Large intestine (tissue), 3 donors: ENCODE data around the gene FNDC8. TPM values are rescaled to one million over a fixed set of nuclear protein-coding genes. Genes with fewer than 3 reads are reported as not detected.
"Not testable (repeated sequence)": the region's sequence is repeated elsewhere in the genome, so short reads cannot be mapped to it uniquely, and the experiment has no call there.

Source experiments
- DNase-seq, 2 donors: peaks; one replicate each; pipeline versions ENCODE4 v3.0.0 to v3.0.0-alpha.2; 2013
- H3K27ac ChIP-seq: one replicate; pipeline ENCODE4 v1.5.1; 2013; ENCODE audit warnings: low read length
- H3K27me3 ChIP-seq: 2 replicates; pipeline ENCODE4 v1.6.1; 2013; ENCODE audit warnings: low read length; ENCODE audit not compliant: control insufficient read depth, insufficient read depth
- H3K36me3 ChIP-seq: 2 replicates; pipeline ENCODE4 v1.6.1; 2013; ENCODE audit warnings: low read length; ENCODE audit not compliant: control insufficient read depth, insufficient read depth
- H3K4me1 ChIP-seq: one replicate; pipeline ENCODE4 v1.6.1; 2013; ENCODE audit warnings: low read length; ENCODE audit not compliant: control insufficient read depth, insufficient read depth
- H3K4me3 ChIP-seq: one replicate; pipeline ENCODE4 v1.5.1; 2013; ENCODE audit warnings: low read length
- H3K9me3 ChIP-seq: one replicate; pipeline ENCODE4 v1.6.1; 2013; ENCODE audit warnings: mild to moderate bottlenecking, low read depth, low read length, moderate library complexity; ENCODE audit not compliant: control insufficient read depth
- WGBS: methylation state at CpG from one replicate; pipeline ENCODE4 v1.1.5; 2013; ENCODE audit warnings: low lambda C conversion rate; ENCODE audit not compliant: insufficient coverage; 5-methylcytosine and 5-hydroxymethylcytosine counted together
- polyA plus RNA-seq: library from polyadenylated mRNA; unstranded; fragments of 120-200 nt; gene quantifications from one replicate; pipeline ENCODE4 v1.2.1, GENCODE V29; 2013

Gene FNDC8
- polyA plus RNA-seq, 1 donor: 0.07 TPM

DNA sequence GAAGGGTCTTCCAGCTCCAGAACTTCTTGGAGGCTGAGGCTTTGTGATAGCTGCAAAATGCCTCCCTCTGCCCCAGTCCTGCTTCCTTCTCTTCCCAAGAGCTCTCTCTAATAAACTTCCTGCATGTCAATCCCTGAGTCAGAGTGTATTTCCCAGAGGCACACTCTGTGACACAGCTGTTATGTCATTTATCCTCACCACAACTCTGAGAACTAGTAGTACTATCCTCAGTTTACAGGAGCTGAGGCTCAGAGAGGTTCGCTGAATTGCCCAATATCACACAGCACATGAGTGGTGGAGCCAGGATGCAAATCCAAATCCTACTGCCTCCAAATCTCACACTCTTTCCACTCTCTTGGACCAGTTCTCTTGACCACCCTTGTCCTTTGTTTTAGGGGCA lies 46.3 kb downstream of the FNDC8 start:
- H3K9me3 ChIP-seq: no peaks in the 10 kb centered on the region
- H3K27ac ChIP-seq: no peak overlapping the region
- no CpG with 5 or more reads among the region's 1 CpG for WGBS
- no peaks in the 10 kb centered on the region for H3K36me3 ChIP-seq
- no peak for DNase-seq
- peaks cover 2% of the 10 kb centered on the region for H3K27me3 ChIP-seq
- H3K4me3 ChIP-seq: no peak overlapping the region
- no peaks in the 10 kb centered on the region for H3K4me1 ChIP-seq

DNA sequence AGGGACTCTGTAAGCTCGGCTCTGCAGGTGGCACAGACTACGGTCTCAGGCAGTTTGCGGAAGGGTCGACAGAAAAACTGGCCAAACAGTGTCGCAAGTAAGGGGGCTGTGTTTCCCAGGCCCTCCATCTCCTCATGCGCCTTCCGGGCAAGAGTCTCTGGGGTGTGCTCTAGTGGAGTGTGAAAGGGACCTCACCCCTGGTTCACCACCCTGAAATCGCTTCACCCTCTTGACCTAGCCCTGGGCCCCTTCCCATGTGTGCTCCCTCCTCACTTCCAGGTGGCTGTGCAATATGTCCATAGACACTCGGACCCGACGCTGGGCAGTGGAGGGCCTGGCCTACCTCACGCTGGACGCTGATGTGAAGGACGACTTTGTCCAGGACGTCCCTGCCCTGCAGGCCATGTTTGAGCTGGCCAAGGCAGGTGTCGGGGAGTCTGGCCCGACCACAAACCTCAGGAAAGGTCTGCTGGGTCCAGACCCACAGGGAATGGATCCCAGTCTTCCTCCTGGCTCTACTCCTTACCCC lies 48.5 kb downstream of the FNDC8 start:
- WGBS: no CpG with 5 or more reads among the region's 17 CpGs

DNA sequence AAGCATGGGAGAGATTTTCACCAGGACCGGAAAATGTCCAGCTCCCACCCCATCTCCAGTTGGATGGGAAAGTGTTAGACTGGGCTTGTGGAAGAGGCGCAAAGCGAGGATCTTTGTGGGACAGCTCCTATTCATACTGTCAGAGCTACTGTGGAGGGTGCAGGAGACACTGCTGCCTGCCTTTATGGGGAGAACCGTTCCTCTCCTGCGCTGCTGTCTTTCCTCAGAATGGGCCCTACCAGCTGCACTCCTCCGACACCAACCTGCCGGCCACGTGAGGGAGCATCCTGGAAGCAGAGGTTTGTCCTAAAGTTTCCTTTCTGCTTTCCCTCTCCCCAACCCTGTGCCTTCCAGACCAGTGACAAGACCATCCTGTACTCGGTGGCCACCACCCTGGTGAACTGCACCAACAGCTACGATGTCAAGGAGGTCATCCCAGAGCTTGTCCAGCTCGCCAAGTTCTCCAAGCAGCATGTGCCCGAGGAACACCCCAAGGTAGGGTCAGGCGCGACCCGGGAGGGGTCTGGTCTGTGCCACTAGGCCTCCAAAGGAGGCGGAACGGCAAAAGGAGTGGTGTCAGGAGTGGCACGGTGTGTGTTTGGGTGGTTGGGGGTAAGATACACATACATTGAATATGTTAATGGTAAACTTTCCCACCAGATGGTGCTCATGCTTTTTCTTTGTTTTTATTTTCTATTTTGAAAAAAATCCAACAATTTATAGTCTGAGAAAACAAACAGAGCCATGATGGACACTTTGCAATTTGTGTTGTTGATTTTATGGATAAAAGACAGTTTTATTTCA lies 49.8 kb downstream of the FNDC8 start:
- no peak overlapping the region for H3K27ac ChIP-seq
- no peaks in the 10 kb centered on the region for H3K4me1 ChIP-seq
- no peak for DNase-seq
- H3K4me3 ChIP-seq: no peak overlapping the region
- no peaks in the 10 kb centered on the region for H3K27me3 ChIP-seq
- no peaks in the 10 kb centered on the region for H3K9me3 ChIP-seq
- no peaks in the 10 kb centered on the region for H3K36me3 ChIP-seq
- no CpG with 5 or more reads among the region's 18 CpGs for WGBS

More for the DNA sequence above, 48.5 kb downstream of the FNDC8 start:
- Histone ChIP-seq H3K27me3 (no peaks in the 10 kb centered on the region), H3K4me1 (no peaks in the 10 kb centered on the region), H3K36me3 (no peaks in the 10 kb centered on the region), H3K27ac (no peak overlapping the region), H3K9me3 (no peaks in the 10 kb centered on the region), H3K4me3 (no peak overlapping the region)
- no peak for DNase-seq

DNA sequence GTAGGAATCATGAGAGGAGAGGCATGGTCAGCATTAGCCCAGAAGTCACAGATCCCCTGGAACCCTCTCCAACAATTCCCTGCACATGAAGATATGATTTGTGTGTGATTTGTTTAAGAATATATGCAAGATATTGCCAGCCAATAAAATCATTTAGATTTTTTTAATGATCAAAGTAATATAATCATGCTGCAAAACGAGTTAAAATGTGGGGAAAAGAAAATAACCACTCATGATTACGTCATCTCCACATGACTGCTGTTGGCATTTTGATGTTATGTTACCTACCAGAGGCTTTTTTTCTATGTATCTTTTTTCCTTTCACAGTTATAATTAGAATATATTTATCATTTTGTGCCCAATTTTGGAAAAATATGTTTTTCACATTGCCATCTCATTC lies 50.4 kb downstream of the FNDC8 start:
- H3K4me1 ChIP-seq: no peaks in the 10 kb centered on the region
- WGBS: 86% methylated on average over 2 of the region's 2 CpGs
- DNase-seq: no peak

DNA sequence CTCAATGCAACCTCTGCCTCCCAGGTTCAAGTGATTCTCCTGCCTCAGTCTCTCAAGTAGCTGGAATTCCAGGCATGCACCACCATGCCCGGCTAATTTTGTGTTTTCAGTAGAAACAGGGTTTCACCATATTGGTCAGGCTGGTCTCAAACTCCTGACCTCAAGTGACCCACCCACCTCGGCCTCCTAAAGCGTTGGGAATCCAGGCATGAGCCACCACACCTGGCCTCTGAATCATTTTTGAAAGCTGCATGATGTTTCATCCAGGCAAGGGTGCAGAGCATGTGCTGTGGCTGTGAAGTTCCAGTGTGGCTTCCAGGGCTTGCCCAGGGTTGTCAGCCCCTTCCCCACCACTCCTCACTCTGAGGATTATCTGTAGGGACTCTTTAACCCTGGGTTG lies 50.9 kb downstream of the FNDC8 start:
- WGBS: no CpG with 5 or more reads among the region's 3 CpGs
- H3K4me3 ChIP-seq, DNase-seq, H3K4me1 ChIP-seq, H3K36me3 ChIP-seq, H3K27ac ChIP-seq, H3K9me3 ChIP-seq, H3K27me3 ChIP-seq: not testable (repeated sequence)

More for the DNA sequence above, 50.4 kb downstream of the FNDC8 start:
- no peak overlapping the region for H3K4me3 ChIP-seq
- no peaks in the 10 kb centered on the region for H3K27me3 ChIP-seq
- no peaks in the 10 kb centered on the region for H3K9me3 ChIP-seq
- no peaks in the 10 kb centered on the region for H3K36me3 ChIP-seq
- H3K27ac ChIP-seq: no peak overlapping the region

DNA sequence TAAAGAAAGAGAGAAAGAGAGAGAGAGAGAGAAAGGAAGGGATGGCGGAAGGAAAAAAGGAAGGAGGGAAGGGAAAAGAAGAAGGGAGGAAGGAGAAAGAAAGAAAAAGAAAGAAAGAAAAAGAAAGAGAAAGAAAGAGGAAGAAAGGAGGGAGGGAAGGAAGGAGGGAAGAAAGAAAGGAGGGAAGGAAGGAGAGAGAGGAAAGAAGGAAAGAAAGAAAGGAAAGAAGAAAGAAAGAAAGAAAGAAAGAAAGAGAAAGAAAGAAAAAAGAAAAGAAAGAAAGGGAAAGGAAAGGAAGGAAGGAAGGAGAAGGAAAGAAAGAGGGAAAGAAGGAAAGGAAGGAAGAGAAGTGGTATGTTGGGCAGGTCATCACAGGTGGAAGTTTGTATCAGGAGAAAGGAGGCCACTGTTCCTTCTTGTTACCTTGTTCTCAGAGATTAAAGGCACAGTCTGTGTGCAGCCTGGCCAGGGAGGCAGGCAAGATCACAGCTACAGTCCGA lies 53.5 kb downstream of the FNDC8 start:
- H3K4me1 ChIP-seq: no peaks in the 10 kb centered on the region
- H3K36me3 ChIP-seq: no peaks in the 10 kb centered on the region
- DNase-seq: no peak
- 100% methylated on average over 1 of the region's 2 CpGs for WGBS
- no peaks in the 10 kb centered on the region for H3K9me3 ChIP-seq
- H3K27me3 ChIP-seq: no peaks in the 10 kb centered on the region
- no peak overlapping the region for H3K27ac ChIP-seq
- no peak overlapping the region for H3K4me3 ChIP-seq

DNA sequence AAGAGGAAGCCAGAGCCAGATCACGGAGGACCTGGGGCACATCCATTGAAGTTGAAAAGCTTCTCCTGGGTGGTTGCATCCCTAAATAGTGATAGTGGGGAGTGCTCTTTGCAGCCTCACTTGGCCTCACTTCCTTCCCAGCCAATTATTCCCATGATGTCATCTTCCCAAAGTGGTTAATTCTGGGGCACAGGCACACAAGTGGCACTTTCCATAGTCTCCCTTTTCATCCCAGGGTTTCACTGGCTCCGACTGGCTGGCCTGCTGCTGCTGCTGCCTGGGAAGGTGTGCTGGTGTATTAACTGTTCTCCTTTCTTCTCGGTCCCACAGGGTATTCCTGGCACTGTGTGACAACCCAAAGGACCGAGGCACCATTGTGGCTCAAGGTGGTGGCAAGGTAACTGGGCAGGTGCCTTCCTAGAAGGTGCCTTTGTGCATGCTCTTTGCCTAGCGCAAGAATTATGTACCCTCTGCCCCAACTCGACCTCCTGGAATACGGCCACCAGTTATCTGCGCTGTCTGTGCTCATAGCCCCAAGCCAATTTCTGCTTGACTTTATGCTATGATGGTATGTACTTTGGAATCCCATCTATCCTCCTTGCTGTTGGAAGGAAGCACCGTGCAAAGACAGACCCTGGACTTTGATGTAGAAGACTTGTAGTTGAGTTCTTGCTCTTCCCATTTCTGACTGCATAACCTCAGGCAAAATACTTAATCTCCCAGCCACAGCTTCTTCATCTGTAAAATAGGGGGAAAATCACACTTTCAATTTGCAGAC lies 54.4 kb downstream of the FNDC8 start:
- H3K27ac ChIP-seq: no peak overlapping the region
- no peaks in the 10 kb centered on the region for H3K36me3 ChIP-seq
- H3K4me1 ChIP-seq: no peaks in the 10 kb centered on the region
- WGBS: no CpG with 5 or more reads among the region's 9 CpGs
- no peaks in the 10 kb centered on the region for H3K27me3 ChIP-seq
- H3K4me3 ChIP-seq: no peak overlapping the region
- no peak for DNase-seq
- no peaks in the 10 kb centered on the region for H3K9me3 ChIP-seq

DNA sequence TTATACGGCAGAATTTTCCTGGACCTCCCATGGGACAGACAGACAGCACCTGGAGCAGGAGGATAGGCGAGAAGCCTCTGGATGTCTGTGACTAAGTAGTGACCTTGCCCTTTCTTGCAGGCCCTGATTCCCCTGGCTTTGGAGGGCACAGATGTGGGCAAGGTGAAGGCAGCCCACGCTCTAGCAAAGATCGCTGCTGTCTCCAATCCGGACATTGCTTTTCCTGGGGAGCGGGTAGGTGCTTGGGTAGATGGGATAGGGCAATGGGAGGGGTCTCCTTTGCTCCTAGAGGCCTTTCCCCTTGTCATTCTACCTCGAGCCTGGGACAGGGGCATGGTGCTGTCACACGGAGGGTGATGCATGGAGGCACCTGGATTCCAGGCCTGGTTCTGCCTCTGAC lies 55.5 kb downstream of the FNDC8 start:
- Histone ChIP-seq H3K9me3 (no peaks in the 10 kb centered on the region), H3K4me3 (no peak overlapping the region), H3K36me3 (no peaks in the 10 kb centered on the region), H3K27ac (no peak overlapping the region), H3K27me3 (no peaks in the 10 kb centered on the region), H3K4me1 (no peaks in the 10 kb centered on the region)
- DNase-seq: no peak
- no CpG with 5 or more reads among the region's 8 CpGs for WGBS

DNA sequence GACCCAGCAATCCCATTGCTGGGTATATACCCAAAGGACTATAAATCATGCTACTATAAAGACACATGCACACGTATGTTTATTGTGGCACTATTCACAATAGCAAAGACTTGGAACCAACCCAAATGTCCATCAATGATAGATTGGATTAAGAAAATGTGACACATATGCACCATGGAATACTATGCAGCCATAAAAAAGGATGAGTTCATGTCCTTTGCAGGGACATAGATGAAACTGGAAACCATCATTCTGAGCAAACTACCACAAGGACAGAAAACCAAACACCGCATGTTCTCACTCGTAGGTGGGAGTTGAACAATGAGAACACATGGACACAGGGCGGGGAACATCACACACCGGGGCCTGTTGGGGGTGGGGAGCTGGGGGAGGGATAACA lies 58.0 kb downstream of the FNDC8 start:
- H3K4me3 ChIP-seq, H3K36me3 ChIP-seq, H3K27ac ChIP-seq, H3K9me3 ChIP-seq, DNase-seq, H3K27me3 ChIP-seq, H3K4me1 ChIP-seq: not testable (repeated sequence)
- no CpG with 5 or more reads among the region's 5 CpGs for WGBS
